ENCODE results near the gene KREMEN1. TPM values are rescaled to one million over a fixed set of nuclear protein-coding genes. Genes with fewer than 3 reads are reported as not detected.

The KREMEN1 gene
- total and polyA plus RNA-seq, 9 of the 15 experiments (the other 6 are each of a cell fraction or from before 2014, with no cell fraction given), result 0.69 to 11.5 (median 4.3) TPM

- TF ChIP-seq RBM39 (optimal IDR thresholded peaks at IDR 0.05; ENCODE audit: low read depth, low read length) (peak; percentile 64), ZBTB7A (IDR thresholded peaks at IDR 0.05; ENCODE audit: borderline replicate concordance, control insufficient read depth, low read depth, low read length) (no peak), ZEB2 (IDR thresholded peaks at IDR 0.05) (peak; percentile 40; the same call in 1 of the 2 replicates), CBX3 (IDR thresholded peaks at IDR 0.05; ENCODE audit: borderline replicate concordance in 1 of 2, low read length in 2 of 2) (0 out of 3 replicates have a peak, but pooled peaks of 1 of the 2 experiments have one; percentile 41), TAF15 (IDR thresholded peaks at IDR 0.05; ENCODE audit: low read depth, low read length) (no peak), PTBP1 (IDR thresholded peaks at IDR 0.05; ENCODE audit: low read depth, low read length) (0 out of 2 replicates have a peak, but pooled peaks have one; percentile 74), ZNF696 (CRISPR knock-in tag; conservative IDR thresholded peaks at IDR 0.05) (no peak), MTA3 (IDR thresholded peaks at IDR 0.05; ENCODE audit: borderline replicate concordance) (no peak)
Measured at GRCh38 chr22:29205252-29205593, 132.4 kb downstream of the KREMEN1 start (continued).

GRCh38 chr22:29205594-29206371 lies 132.9 kb downstream of the KREMEN1 start, which contains the start of gene EMID1:
EMID1 (plus strand) TSS chr22:29205896; CDS start chr22:29206039, 143 bp downstream.
- Histone ChIP-seq H3K27me3 (ENCODE audit: control insufficient read depth in 2 of 2, insufficient read depth in 2 of 2, low read length in 2 of 2) (no peaks in the 10 kb centered on the region), H3K9me1 (ENCODE audit: control insufficient read depth, insufficient read depth, low read length) (no peaks in the 10 kb centered on the region), H3K4me2 (ENCODE audit: insufficient read depth, low read length) (peak within 1 kb of the TSS; percentile 84), H3K4me3 (peak within 1 kb of the TSS; percentile 76), H4K20me1 (replicated peaks; ENCODE audit: control insufficient read depth, insufficient read depth, low read length) (no peaks in the 10 kb centered on the region), H3K9me3 (replicated peaks; ENCODE audit: control insufficient read depth, insufficient read depth, low read depth, low read length) (no peaks in the 10 kb centered on the region), H3K36me3 (ENCODE audit: control insufficient read depth, insufficient read depth, low read length) (no peaks in the 10 kb centered on the region), H3K79me2 (ENCODE audit: control insufficient read depth, insufficient read depth, low read length) (peaks cover 16% of the 10 kb centered on the region; the same call in 2 of the 3 replicates), H3K9ac (ENCODE audit: insufficient read depth in 1 of 2, low read depth in 2 of 2, low read length in 2 of 2) (peak within 1 kb of the TSS; percentile 74 to 96), H3K4me1 (replicated peaks in 1 of 2; ENCODE audit: control insufficient read depth in 2 of 2, insufficient read depth in 2 of 2, low read length in 2 of 2) (peaks cover 45 to 58% of the 10 kb centered on the region in 2 experiments), H3K27ac (ENCODE audit: extremely low read depth, low read depth, low read length) (peak within 1 kb of the TSS; percentile 60), H2AFZ (ENCODE audit: low read depth, low read length) (peak within 1 kb of the TSS; percentile 82)
- DNase-seq (ENCODE audit: extremely low read depth in 1 of 4, low spot score in 3 of 4), result peak; percentile 54 to 90 (median 81)
- intact Hi-C loops (cut with micrococcal nuclease), result no loop called here
- BruUV-seq (replicated peaks), result no TSS peak
- ATAC-seq, result peak; percentile 72
- no peak for FAIRE-seq
- POLR2A ChIA-PET, result interaction anchor here (0.6 to 3.4 kb wide), 4 partner anchors 10 to 407 kb away, joined by 3 to 13 read pairs (median 4); no protein-coding TSS in a partner anchor
- CTCF ChIA-PET (ENCODE audit: low intra/inter-chr PET ratio), result no interaction called here
- in situ Hi-C loops (cut with MboI), result no loop called here
- WGBS (ENCODE audit: insufficient coverage, low coverage, missing lambda C conversion rate), result 3% methylated on average over 27 of the region's 90 CpGs
- TF ChIP-seq ARID3A (IDR thresholded peaks at IDR 0.05; ENCODE audit: borderline replicate concordance, low read depth, low read length), result no peak
- TF ChIP-seq RB1 (IDR thresholded peaks at IDR 0.05; ENCODE audit: low read depth), result no peak
- TF ChIP-seq BHLHE40 (IDR thresholded peaks at IDR 0.05; ENCODE audit: low read length), result no peak
- TF ChIP-seq BRD9 (IDR thresholded peaks at IDR 0.05; ENCODE audit: low read depth, partially characterized antibody), result no peak
- TF ChIP-seq ZNF133 (CRISPR knock-in tag; IDR thresholded peaks at IDR 0.05), result no peak
- TF ChIP-seq ZFPM2 (CRISPR knock-in tag; IDR thresholded peaks at IDR 0.05), result no peak
- TF ChIP-seq SMARCA5 (IDR thresholded peaks at IDR 0.05), result no peak
- no peak for TF ChIP-seq FOXK1 (CRISPR knock-in tag; IDR thresholded peaks at IDR 0.05; ENCODE audit: borderline replicate concordance)
- no peak for TF ChIP-seq TBL1XR1 (IDR thresholded peaks at IDR 0.05; ENCODE audit: low read length in 2 of 2)
- TF ChIP-seq ASH1L (IDR thresholded peaks at IDR 0.05; ENCODE audit: borderline replicate concordance, low read depth, partially characterized antibody), result no peak
- peak; percentile 8; the same call in 1 of the 2 replicates for TF ChIP-seq CTBP1 (IDR thresholded peaks at IDR 0.05; ENCODE audit: borderline replicate concordance)
- no peak for TF ChIP-seq ZBTB26 (CRISPR knock-in tag; IDR thresholded peaks at IDR 0.05)
